PFSK-1 (cell line): ENCODE results near the gene MAGI1.

Source experiments
- FOXP2 ChIP-seq: optimal IDR thresholded peaks from 2 replicates; pipeline ENCODE3; 2011; ENCODE audit warnings: borderline replicate concordance, control low read depth, inconsistent platforms; ENCODE audit not compliant: insufficient read depth; ENCODE audit errors: extremely low read length, extremely low read depth
- POLR2AphosphoS5 ChIP-seq: IDR thresholded peaks from 2 replicates; pipeline ENCODE4 v1.6.1; 2012; ENCODE audit warnings: low read depth, mild to moderate bottlenecking, control low read depth, low read length, moderate library complexity
- SIN3A ChIP-seq: IDR thresholded peaks from 2 replicates; pipeline ENCODE4 v1.6.1; 2012; ENCODE audit warnings: mild to moderate bottlenecking, low read length, moderate library complexity, borderline replicate concordance; ENCODE audit not compliant: insufficient read depth
- TAF1 ChIP-seq: IDR thresholded peaks from 2 replicates; pipeline ENCODE4 v1.6.1; 2012; ENCODE audit warnings: low read length, control low read depth, borderline replicate concordance; ENCODE audit not compliant: insufficient read depth
- TF ChIP-seq, protein P1 (sequence below), 2 experiments: IDR thresholded peaks; 2 replicates each; pipeline versions ENCODE4 v1.6.1 to v1.8.0; 2011 to 2012; ENCODE audit warnings: low read depth in 2 of 2, low read length in 2 of 2, control low read depth in 1 of 2, inconsistent platforms in 1 of 2, mild to moderate bottlenecking in 1 of 2, moderate library complexity in 1 of 2; ENCODE audit not compliant: insufficient read depth in 1 of 2

Gene MAGI1

DNA sequence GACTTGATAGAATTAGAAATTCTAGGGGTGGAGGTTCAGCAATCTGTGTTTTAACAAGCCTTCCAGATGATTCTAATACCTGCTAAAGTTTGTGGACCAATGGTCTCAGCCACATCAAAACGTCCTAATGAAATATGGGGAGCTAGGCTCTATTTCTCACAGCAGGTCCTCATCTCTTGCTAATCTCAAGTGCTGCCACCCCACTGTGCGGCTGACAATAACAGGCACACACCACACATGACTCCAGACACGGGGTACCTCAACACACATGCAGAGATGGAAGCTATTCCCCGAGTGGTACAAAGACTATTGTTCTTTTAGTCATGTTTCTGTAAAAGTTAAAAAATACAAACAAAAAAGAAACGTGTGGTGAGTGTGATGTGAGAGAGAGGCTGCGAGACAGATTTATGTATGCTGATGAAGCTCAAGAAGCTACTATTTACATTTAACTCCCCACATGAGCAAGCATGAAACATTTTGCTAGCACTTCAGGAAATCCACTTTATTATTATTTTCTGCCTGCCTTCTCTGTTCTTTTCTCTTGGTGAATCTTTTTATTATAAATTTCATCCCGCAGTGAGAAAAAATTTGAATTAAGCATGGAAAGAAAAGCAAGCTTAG, 405.6 kb downstream of the MAGI1 start:
- TF ChIP-seq POLR2AphosphoS5, result no peak

DNA sequence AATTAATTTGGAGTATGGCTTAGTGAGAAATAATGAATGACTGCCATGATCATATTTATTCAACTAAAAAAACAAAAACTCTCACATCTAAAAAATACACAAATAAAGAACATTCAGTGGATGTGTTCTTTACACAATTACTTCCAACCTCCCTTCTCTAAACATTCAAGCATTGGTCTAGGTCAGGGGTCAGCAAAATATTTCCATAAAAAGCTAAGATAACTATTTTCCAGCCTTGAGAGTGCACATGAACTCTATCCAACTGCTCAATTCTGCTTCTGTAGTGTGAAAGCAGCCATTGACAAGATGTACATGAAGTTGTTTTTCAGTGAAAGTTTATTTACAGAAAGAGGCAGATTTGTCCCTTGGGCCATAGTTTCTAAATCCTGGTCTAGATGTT, 406.3 kb downstream of the MAGI1 start:
- TF ChIP-seq POLR2AphosphoS5 (no peak), FOXP2 (no peak), SIN3A (no peak), TAF1 (no peak)
- TF ChIP-seq, protein P1, sequence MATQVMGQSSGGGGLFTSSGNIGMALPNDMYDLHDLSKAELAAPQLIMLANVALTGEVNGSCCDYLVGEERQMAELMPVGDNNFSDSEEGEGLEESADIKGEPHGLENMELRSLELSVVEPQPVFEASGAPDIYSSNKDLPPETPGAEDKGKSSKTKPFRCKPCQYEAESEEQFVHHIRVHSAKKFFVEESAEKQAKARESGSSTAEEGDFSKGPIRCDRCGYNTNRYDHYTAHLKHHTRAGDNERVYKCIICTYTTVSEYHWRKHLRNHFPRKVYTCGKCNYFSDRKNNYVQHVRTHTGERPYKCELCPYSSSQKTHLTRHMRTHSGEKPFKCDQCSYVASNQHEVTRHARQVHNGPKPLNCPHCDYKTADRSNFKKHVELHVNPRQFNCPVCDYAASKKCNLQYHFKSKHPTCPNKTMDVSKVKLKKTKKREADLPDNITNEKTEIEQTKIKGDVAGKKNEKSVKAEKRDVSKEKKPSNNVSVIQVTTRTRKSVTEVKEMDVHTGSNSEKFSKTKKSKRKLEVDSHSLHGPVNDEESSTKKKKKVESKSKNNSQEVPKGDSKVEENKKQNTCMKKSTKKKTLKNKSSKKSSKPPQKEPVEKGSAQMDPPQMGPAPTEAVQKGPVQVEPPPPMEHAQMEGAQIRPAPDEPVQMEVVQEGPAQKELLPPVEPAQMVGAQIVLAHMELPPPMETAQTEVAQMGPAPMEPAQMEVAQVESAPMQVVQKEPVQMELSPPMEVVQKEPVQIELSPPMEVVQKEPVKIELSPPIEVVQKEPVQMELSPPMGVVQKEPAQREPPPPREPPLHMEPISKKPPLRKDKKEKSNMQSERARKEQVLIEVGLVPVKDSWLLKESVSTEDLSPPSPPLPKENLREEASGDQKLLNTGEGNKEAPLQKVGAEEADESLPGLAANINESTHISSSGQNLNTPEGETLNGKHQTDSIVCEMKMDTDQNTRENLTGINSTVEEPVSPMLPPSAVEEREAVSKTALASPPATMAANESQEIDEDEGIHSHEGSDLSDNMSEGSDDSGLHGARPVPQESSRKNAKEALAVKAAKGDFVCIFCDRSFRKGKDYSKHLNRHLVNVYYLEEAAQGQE (IDR thresholded peaks at IDR 0.05; ENCODE audit: insufficient read depth in 1 of 2, low read depth in 2 of 2, low read length in 2 of 2), result no peak

DNA sequence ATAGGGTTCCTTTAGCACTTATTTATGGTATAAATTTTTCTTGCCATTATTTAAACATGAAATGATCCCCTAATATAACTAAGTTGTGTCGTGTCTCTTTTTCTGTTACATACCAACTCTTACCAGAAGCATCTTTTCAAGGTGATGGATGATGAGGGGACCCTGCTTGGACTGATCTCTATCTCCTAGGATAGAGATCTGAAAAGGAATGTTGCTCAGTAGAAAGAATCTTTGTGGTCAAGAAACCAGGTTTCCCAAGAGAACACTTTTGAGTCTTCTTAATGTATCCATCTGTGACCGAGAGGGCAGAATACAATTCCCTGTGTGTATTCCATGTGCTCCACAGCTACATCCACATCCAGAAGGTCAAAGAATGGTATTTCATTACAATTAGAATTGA, 409.7 kb downstream of the MAGI1 start:
- TF ChIP-seq SIN3A (no peak), TAF1 (no peak), FOXP2 (no peak), POLR2AphosphoS5 (no peak)
- TF ChIP-seq, protein P1 (IDR thresholded peaks at IDR 0.05; ENCODE audit: insufficient read depth in 1 of 2, low read depth in 2 of 2, low read length in 2 of 2), result no peak

DNA sequence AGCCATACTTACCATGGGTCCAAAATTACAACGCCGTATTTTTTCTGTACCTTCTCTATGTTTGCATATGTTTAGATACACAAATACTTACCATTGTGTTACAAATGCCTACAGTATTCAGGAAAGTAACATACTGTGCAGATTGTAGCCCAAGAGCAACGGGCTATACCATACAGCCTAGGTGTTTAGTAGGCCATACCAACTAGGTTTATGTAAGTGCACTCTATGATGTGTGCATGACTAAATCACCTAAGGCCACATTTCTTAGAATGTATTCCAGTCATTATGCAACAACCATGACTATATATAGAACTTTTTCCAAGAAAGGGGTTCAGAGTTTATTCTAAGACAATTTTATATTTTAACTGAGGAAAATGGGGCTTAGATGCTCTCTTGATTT, 411.7 kb downstream of the MAGI1 start:
- no peak for TF ChIP-seq TAF1
- TF ChIP-seq FOXP2, result no peak
- TF ChIP-seq SIN3A, result no peak
- TF ChIP-seq, protein P1 (IDR thresholded peaks at IDR 0.05; ENCODE audit: insufficient read depth in 1 of 2, low read depth in 2 of 2, low read length in 2 of 2), result no peak
- TF ChIP-seq POLR2AphosphoS5, result no peak

DNA sequence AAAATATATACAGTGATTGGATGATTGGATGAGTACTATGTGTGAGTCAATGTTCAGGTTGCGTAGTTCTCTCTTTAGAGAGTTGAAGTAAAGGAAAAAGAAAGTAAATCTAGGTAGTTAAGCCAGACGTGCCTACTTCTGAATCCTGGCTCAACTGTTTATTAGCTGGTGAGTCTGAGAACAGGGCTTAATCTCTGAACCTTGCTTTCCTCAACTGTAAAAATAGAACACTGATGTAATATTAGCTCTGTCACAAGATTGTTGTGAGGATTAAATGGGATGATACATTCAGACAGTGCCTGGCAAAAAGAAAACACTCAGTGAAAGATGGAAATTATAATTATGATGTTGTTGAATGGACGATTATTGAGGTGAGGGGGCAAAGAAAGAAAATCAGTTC, 413.4 kb downstream of the MAGI1 start:
- TF ChIP-seq SIN3A (no peak), POLR2AphosphoS5 (no peak), TAF1 (no peak)
- TF ChIP-seq, protein P1 (IDR thresholded peaks at IDR 0.05; ENCODE audit: insufficient read depth in 1 of 2, low read depth in 2 of 2, low read length in 2 of 2), result no peak
